NCI-H82 treated with DMSO at 0.1 percent for 48 hours (cell line): ENCODE results near the gene KANSL3.
"Not testable (repeated sequence)": the region's sequence is repeated elsewhere in the genome, so short reads cannot be mapped to it uniquely, and the experiment has no call there.

ENCODE experiments used
- DNase-seq: peaks from one replicate; lab custom pipeline; 2025; ENCODE audit not compliant: unreplicated experiment; lab: John Stamatoyannopoulos, UW

The KANSL3 gene

DNA sequence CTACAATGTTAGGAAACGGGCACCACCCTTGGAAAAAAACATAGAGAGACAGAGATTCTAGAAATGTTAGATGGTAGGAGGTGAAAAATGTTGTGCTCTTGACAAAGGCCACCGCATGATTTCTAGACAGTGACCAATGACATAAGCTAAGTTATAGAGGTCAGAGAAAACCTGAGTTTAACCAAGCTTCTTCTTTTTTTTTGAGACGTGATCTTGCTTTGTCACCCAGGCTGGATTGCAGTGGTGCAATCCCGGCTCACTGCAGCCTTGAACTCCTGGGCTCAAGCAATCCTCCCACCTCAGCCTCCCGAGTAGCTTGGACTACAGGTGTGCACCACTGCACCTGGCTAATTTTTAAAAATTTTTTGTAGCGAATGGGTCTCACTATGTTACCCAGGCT is 17.4 kb upstream of the KANSL3 start:
- no peak for DNase-seq

DNA sequence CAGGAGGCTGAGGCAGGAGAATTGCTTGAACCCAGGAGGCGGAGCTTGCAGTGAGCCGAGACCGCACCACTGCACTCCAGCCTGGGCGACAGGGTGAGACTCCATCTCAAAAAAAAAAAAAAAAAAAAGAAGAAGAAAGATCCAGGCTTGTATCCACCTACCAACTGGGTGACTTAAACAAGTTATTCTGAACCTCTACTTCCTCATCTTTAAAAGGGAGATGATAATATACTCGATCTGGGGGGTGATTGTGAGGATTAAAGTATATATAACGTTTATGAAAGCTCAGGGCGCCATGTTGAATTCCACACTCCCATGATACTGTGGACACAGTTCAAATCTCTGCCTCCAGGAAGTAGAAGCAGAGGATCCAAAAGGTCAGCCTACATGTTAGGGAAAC is 16.7 kb upstream of the KANSL3 start:
- DNase-seq: not testable (repeated sequence)

DNA sequence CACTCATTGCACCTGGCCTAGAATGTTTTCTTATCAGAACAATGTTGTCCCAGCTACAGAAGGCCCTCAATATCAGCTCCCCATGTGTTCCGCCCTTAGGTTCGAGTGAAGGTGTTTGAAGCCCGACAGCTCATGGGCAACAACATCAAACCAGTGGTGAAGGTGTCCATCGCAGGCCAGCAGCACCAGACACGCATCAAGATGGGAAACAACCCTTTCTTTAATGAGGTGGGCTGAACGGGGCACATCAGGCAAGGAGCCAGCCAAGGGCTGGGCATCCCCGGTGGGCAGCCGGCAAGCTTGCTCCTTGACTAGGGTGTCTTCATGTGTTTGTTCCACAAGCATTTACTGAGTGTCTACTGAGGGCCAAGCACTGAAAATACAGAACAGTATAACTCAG is 13.7 kb upstream of the KANSL3 start:
- no peak for DNase-seq

DNA sequence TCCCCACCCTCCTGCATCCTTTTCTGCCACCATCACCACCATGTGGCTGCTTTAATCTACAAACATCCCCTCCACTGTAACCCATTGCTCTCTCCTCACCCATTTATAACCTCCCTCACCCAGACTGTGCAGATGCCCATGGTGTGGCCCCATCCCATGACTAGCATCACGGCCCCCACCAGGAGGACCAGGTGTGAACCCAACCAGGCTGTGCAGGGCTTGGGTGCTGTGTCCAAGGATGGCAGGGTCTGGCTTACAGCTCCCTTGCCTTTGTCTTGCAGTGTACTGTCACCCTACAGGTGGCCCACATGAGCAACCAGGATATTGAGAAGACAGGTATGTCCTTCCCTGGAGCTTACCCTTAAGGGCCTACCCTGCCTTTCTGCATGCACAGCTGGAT is 11.2 kb upstream of the KANSL3 start:
- DNase-seq: no peak

DNA sequence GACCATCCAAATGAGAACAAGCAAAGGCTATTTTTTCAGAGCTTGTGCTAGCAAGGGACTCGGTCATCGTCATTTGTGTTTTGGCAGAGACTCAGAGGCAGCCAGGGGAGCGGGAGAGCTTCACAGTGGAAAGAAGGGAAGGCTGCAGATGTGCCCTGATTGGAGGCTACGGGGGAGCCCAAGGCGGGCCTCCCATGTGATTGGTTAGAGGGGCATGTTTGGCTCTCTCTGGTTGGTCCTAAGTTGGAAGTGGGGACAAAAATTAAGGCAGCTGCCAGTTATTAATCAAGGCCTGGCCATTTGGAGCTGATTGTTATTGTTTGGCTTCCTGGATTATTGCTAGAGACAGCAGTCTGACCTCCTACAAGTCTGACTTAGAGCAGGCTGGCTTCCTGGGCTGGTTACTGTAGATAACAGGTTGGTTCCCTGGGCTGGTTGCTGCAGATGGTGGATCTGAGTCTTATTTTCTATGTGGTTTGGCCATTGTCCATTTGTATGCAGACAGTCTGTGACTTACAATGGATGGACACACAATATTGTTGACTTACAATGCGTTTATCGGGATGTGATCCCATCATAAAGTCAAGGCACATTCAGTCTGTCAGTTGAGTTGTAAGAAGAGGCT is 10.3 kb upstream of the KANSL3 start:
- no peak for DNase-seq

DNA sequence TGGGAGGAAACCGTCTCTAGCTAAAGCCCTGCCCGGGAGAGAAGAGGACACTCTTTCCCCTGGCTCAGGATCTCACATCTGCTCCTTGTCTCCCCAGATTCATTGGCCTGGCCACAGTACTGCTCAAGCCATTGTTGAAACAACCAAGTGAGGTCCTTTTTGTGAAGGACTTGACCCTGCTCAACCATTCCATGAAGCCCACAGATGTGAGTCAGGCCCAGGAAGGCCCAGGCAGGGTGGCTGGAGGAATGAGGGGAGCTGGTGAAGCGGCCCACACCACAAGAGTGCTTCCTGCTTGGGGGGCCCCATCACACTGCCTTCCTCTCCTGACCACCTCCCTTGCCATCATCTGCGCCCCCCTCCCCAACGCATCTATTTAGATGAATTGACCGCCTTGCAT is 9.6 kb upstream of the KANSL3 start:
- DNase-seq: no peak

DNA sequence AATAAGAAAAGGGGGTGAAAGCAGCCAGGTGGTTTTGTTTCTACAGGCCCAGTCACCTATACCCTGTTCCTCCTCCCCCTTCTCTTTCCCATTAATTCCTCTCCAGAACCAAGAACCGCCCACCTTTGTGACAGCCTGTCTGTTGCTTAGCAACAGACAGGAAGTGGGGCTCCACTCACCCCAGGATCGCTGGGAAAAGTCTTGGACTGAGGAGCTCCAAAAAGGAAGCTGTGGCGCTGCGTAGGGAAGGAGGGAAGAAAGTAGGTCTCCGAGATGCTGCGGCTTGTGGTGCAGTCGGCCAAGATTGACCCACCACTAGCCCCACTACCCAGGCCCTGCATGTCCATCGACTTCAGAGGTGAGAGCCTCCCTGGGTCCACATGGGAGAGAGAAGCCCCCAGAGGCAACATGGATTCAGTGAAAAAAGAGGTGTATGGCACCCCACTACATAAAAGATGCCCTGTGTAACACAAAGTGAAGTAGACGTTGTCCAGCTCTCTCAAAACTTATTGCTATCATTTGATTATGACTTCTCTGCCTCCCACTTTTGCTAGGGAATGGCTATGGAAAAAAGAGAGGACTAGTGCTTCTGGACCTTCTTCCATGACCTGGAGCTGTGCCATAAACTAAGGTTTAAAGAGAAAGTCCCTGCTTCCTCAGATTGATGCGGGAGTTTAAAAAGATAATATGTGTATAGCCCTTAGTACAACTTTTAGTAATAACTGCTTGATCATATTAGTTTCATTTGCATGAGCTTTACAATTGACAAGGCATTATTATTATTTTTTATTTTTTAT is 4.7 kb upstream of the KANSL3 start, which contains the start of gene FER1L5:
Gene FER1L5, plus strand, starts transcription at position 201 of the 797 bp plus-strand sequence. Its CDS starts 73 bp downstream, at position 274.
- DNase-seq: no peak

DNA sequence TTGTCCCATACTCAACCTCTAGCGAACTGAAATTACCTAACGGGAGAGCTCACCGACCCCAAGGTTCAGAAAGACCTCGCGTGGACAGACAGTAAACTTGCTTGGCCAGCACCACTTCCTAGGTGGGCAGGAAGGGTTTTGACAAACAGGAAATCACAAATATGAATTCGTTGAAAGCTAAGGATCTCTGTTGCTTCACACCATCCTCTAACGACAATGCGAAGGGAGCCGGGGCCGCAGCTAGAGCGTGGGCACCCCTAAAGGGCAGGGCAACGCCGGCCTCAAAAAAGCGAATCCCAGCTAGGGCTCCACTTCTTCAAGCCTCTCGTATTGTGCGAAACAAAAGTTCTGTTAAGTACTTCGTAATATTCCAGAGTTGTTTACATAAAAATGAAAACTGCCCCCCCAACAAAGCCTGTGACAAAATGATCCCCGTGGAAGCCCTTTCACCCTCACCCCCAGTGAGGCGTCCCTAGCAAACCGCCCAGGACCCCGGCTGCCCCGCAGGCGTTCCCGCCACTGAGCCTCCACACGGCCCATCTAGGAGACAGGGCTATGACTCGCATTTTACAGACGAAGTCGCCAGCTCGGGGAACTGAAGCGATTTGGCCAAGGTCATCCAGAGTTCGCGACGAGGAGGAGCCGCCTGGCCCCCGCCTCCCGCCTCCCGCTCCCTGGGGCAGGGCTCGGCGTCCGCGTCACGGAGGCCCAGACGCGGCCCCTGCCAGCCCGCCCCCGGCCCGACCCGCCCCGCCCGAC is 548 bp downstream of the KANSL3 start:
- no peak for DNase-seq

DNA sequence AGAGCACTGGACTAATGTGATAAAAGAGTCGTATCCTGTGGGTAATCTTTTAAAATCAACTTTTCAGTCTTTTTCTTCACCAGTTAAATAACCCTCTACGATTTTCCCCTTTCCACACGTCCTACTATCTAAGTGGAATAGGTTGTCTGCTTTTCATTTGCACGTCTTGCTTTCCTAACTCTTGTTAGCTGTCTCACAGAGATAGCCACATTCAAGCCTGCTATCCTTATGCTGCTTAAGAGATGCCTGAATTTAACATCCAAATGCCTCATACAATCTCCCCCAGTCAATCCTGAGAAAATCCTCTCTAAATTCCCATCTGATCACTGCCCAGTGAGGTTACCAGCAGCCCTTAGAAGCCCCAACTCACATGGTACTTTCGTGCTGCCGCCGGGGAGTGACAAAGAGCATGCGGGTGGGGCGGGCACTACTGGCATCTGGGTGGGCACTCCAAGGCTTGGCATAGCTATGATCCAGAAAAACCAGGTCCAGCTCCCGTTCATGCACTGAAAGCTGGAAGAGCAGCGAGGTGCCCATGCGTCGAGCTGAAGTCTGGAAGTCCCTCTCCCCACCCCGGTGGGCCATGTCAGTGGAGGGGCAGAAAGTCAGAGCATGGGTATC is 1.5 kb downstream of the KANSL3 start:
- DNase-seq: no peak

DNA sequence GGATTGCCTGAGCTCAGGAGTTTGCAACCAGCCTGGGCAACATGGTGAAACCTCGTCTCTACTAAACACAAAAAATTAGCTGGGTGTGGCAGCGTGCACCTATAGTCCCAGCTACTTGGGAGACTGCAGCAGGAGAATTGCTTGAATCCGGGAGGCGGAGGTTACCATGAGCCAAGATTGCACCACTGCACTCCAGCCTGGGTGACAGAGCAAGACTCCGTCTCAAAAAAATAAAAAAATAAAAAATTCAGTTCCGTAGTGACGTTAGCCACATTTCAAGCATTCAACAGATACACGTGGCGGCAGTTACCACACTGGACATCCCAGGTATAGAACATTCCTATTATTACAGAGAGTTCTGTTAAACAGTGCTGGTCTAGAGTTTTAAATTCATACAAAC is 4.5 kb downstream of the KANSL3 start:
- DNase-seq: no peak

DNA sequence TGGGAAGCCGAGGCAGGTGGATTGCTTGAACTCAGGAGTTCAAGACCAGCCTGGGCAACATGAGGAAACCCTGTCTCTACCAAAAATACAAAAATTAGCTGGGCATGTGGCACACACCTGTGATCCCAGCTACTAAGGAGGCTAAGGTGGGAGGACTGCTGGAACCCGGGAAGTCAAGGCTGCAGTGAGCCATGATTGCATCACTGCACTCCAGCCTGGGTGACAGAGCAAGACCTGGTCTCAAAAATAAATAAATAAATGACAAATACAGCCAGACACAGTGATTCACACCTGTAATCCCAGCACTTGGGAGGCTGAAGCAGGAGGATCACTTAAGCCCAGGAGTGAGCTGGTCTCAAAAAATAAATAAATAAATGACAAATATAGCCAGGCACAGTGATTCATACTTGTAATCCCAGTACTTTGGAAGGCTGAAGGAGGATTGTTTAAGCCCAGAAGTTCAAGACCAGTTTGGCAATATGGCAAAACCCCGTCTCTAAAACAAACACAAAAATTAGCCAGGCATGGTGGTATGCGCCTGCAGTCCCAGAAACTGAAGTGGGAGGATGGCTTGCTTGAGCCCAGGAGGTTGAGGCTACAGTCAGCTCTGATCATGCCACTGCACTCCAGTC is 6.2 kb downstream of the KANSL3 start:
- no peak for DNase-seq

DNA sequence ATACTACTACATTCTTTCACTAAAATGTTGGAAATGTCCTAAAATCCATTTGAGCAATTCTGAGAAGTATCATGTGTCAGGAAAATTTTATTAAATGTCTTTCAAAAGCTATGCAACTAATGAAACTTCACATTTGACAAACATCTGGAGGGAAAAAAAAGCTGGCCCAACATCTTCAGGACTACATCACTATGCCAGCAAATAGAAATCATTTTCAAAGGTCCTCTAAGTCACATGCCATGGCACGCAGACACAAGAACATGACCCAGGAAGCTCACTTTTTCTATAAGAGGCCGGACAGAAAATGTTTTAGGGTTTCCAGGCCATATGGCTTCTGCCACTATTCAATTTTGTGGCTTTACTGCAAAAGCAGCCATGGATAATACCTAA is 11.6 kb downstream of the KANSL3 start:
- DNase-seq: no peak

DNA sequence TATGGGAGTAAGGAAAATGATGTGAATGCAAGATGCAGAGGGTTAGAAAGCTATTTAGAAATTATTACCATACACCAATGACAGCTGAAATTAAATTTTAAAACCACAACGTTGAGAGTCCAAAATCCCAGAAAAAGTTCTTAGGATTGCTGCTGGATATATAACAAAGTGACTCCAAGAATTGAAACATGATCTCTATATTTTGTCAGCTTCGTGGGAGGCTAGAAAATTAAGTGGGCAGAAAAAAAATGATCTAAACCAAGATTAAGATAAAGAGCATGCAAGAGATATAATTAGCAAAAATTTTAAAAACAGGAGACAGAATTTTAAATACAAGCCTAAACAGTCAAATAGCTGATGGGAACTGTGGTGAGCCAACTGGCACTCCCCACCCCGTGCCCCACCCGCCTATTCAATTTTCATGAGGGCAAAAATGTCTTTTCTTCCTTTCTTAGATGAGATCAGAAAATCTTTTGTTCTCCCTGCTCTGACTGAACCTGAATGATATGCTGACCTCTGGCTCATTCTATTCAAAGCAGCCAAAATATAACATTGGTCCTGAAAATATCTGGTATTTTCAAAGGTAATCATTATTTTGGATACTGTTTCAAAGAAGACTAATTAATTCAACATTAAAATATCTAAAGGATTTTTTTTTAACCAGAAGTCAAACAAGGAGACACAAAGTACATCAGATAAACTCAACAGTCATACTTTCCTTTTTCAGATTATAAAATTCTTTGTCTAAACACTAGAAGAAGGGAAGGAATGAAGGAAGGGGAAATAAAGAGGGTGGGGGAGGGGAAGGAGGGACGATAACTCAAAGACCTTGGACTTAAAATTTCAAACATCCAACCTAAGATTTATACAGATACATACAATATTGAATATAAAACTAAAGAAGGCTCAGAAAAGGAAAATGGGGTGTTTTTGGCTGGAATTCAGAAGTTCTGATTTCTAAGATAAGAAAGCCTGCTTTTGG is 12.2 kb downstream of the KANSL3 start:
- no peak for DNase-seq

DNA sequence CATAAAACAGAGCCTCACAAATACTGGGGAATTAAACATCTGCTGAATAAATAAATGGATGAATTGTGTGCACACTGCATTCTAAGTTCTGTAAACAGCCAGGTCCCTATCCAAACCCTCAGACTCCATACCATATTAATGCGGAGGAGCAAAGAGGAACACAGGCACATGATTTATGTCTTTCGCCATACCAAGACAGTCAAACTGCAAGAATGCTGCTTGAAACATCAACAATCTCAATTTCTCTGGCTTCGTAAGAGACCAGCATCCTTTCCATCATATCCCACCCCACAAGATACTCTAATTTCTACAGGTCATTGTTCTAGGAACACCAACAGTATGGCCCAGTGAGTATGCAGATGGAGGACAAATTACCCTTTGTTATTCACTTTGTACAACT is 15.0 kb downstream of the KANSL3 start:
- DNase-seq: no peak

DNA sequence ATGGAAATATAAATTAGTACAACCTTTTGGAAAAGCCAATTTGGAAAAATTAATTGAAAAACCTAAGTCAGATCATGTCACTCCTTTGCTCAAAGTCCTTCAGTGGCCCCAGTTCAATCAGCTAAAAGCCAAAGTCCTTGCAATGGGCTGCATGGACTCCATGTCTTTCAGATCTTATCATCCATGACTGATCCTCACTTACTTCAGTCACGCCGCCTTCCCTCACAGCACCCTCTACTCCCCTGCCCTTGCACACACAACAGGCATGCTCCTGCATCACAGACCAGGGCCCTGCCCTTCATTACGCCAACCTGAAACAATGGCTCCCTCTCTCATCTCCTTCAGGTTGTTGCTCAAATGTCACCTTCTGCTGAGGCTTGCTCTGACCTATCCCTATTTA is 15.6 kb downstream of the KANSL3 start:
- no peak for DNase-seq

DNA sequence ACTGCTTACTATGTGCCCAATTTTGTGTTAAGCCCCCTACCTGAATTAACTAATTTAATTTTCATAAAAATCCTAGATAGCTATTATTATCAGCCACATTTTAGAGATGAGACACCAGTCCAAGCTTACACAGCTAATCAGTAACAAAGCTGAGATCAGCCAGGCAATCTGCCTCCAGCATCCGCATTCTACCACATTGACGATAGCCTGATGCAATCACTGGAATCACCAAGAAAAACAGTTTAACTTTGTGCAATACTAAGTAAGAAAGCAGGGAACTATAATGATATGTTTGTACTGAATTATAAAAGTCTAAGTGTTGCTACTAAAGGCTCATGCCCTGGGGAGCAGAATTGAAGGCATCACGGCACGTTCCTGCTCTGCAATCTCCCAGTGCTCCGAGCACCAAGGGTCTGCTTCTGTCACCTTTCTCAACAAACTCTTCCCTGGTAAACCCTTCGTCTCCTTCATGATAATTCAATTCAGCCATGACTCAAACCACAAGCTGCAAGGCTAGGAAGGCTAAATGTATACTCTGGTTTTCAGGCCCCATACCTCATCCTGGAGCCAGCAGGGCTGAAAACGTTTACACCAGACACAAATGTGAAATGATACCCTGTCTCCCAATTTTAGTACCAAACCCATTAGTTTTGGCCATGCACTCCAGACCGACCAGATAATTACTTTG is 19.4 kb downstream of the KANSL3 start:
- DNase-seq: no peak

DNA sequence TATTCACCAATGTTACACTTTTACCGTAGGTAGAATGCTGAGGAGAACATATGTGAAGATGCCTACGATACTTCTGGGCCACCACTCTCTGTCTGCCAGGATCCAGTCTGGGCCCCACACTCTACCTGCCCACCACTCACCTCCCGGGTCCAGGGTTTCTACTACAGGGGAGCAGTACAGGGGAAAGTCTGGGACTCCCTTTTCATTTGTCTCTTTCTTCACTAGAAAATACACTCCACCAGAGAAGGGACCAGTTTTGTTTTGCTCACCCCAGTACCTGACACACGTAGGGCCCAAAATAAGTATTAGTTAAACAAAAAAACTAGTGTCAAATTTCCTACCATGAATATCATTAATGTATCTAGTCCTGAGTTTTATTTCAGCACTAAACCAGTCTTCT is 21.1 kb downstream of the KANSL3 start:
- DNase-seq: no peak

DNA sequence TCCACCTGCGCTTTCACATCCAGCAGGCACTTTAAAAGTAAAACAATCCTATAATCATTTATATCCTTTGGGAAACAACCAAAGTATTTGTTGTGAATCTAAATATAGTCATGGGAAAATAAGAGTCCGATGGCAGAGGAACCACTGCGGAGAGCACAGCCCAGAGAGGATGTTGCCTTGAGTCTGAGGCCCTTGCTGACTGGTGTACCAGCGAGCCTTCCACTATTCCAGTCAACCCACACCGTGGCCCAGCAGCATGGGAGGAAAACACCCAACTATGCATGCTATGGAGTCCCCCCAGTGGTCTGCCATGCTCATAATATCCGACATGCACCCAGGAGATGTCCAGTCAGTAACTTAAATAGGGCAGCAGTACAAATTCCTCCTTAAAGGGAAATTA is 21.6 kb downstream of the KANSL3 start:
- DNase-seq: no peak

DNA sequence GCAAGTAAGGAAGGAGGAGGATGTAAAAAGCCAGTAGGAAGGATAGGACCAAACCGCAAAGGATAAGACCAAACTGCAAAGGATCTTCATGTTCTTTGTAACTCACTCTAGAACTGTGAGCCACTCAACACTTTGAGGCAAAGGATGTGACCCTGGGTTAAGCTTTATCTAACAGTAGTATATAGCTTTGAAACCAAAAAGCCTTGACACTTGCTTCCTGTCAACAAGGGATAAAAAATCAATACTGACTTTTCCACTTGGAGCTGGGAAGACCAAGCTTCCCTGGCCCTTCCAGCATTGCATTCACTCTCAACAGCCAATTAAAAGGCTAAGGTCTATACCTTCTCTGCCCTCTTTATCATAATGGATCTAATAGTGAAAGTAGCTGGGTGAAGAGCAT is 22.0 kb downstream of the KANSL3 start:
- no peak for DNase-seq
